Fibroblast of skin of left biceps (primary cell): ENCODE results near the gene PIP4K2A.

Experiments used
- DNase-seq, 2 experiments: peaks; one replicate each; pipeline ENCODE4 v3.0.0-alpha.2; 2013; ENCODE audit warnings: low read depth in 2 of 2

The PIP4K2A gene

DNA sequence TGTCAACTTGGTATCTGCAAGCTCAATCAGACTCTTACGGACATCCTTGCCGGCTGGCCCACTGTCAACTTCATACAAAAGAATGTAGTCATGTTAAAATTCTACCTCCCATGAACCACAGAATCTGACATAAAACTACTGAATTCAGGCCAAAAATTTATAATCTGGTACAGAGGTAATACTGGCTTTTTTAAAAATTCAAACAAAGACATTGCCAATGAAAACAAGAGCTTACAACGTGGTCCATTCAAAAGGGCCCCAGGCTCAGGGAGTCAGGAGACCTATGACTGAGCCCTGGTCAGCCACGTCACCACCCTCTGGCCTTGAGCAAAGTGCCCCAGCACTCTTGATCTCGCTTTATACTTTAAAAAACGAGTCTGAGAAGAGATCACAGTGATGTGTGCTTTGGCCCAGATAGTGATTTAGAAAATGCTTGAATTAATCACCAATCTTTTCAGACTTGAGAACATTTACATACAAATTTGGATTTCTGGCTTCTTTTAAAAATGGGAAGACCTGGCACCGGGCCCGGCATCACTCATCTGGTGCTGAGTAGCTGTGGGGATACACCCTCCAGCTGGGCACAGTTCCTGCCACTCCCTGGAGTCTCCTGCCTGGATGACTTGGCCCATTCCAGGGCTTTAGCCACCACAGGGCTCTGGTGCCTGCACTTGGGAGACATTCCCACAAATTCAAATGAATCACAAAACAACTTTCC is 94.1 kb downstream of the PIP4K2A start:
- peak; percentile 74 to 80 for DNase-seq

DNA sequence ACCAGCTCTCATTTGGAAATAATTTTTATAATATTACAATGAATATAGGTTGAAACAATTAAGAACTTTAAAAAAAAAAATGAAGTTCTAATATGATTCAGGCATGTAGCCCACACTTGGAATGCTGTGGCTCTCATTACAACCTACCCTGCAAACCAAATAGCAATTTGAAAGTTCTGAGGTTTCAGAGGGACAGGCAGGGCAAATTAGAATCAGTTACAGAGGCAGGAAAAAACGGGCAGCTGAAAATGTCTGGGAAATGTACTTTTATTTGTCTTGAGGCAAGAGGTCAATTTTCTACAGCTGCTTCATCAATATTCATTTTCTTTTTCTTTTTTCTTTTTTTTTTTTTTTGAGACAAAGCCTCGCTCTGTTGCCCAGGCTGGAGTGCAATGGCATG is 95.3 kb downstream of the PIP4K2A start:
- DNase-seq, result no peak

DNA sequence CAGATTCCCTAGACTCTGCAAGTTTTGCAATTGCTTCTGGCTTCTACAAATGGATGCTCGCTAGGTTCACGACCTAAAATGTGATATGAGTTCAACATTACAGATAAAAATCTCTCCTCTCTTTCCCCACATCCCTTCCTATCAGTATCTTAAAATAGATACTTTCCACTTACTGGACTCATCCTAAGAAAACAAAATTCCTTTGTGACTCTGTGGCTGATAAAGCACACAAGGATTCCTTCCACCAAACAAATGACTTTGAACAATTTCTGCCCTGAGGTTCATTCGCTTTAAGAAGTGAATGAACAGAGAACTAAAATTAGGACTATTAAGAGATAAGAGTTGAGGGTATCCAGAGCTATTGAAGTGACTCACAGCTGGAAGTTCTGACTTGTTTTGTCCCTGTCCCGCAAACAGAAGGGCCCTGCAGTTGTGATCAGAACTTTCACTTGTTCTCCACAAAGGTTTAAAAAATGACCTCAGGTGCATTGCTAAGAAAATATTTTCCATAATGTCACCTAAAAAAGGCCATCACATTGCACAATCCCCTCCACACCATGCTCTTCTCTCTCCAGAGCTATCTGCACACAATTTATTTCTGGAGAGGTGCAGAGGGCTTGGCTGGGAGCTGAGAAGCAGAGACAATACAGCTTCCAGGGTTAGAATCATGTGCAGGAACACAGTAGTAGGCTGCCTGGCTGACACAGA is 96.1 kb downstream of the PIP4K2A start:
- DNase-seq, result no peak

DNA sequence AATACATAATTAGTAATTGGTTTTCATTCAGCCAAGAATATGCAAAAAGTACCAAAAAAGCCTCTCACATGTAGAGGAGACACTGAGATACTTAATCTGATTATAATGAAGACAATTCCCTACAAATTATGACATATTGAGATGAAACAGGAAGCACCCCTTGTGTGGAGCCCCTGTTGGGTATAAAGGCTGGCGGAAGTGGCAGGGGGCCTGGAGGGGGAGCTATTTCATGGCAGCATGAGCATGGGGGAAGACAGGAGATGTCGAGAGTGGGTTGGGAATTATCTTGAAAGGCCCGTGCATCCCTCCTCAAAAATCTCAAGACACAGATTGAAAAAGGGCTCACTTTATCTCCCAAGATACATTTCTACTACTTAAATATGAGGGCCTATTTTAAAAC is 96.9 kb downstream of the PIP4K2A start:
- DNase-seq, result no peak

DNA sequence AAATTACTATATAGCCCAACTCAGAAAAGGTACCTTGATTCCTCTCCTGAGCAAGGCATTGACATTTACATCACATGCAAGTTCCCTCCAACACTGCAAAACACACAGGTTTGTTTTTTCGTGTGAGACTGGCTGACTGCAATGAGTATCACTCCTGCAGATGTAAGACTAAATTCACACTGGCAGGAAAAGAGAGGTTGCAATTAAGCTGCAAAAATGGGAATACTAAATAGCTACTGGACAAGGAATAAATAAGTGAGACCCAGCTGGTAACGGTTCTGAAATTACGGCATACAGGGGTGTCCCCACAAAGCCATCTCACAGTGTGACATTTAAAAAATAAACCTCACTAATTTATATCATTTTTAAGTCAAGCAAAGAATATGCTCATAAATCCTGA is 97.3 kb downstream of the PIP4K2A start:
- no peak for DNase-seq

GRCh38 chr10:22615819-22616499 is 98.4 kb downstream of the PIP4K2A start:
- no peak for DNase-seq

DNA sequence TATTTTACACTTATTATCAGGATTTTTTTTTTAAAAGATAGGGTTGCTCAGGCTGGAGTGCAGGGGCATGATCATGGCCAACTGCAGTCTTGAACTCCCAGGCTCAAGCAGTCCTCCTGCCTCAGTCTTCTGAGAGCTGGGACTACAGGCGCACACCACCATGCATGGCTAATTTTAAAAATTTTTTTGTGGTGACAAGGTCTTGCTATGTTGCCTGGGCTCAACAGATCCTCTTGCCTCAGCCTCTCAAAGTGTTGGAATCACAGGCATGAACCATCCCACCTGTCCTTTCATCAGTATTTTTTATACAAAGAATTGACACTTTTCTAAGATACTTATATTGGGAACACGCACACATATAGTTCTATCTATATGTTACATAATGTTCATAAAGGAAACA is 99.3 kb downstream of the PIP4K2A start:
- DNase-seq, result no peak

GRCh38 chr10:22613011-22613410 is 101.4 kb downstream of the PIP4K2A start:
- DNase-seq, result no peak

GRCh38 chr10:22612318-22612717 is 102.1 kb downstream of the PIP4K2A start:
- no peak for DNase-seq

DNA sequence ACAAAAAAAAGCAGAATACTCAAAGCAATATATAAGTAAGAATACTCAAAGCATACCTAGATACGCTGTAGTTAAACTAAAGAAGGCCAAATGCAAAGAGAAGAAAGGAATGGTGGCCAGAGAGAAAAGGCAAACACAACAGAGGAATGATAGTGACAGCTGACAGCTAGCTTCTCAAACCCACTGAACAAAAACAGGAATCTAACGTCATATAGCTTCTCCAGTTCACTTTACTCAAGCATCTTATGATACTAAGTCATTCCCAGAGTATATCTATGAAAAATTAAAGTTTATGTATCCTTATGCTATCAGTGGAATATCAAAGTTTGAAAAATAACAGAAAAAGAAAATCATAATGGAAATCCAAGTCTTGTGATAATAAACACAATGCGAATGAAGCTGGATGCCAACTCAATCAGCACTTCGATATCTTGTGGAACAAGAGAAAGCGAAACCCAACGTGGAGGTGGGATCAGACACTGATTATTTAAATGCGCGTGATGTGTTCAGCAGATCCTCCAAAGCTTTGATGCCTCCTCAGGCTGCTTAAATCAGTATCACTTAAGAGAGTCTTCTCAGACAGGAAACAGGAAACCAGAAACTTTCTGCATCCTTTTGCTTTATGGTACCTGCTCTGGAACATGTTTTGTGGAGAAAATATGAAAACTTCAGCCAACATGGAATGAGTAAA is 102.8 kb downstream of the PIP4K2A start:
- DNase-seq, result no peak

- DNase-seq, result no peak
These were observed 103.8 kb downstream of the PIP4K2A start for GRCh38 chr10:22610610-22611009.

GRCh38 chr10:22609719-22610465 is 104.5 kb downstream of the PIP4K2A start:
- no peak for DNase-seq

- DNase-seq, result no peak
These were observed 105.1 kb downstream of the PIP4K2A start for GRCh38 chr10:22609251-22609650.

DNA sequence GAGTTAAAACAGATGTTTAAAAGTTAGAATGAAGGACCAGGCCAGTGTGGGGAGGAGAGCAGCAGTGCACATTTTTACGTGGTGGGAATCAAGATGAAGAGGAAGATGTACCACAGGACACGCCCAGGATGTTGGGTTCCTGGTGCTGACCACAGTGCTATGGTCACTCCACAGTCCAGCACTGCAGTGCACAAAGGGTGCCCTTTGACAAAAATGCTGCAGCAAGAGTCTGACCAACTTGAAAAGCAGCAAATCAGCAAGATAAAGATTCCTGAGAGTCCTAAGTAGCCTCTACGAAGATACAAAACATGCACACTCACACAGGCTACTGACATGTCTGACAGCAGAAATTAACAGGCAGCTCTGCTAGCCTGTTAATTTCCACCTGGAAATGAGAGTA is 107.1 kb downstream of the PIP4K2A start:
- DNase-seq, result no peak

- no peak for DNase-seq
These were observed 108.2 kb downstream of the PIP4K2A start for GRCh38 chr10:22606164-22606614.

GRCh38 chr10:22605168-22605567 is 109.2 kb downstream of the PIP4K2A start:
- peak in 1 of 2 experiments; percentile 47 for DNase-seq

- no peak for DNase-seq
These were observed 109.8 kb downstream of the PIP4K2A start for GRCh38 chr10:22604344-22605126.

DNA sequence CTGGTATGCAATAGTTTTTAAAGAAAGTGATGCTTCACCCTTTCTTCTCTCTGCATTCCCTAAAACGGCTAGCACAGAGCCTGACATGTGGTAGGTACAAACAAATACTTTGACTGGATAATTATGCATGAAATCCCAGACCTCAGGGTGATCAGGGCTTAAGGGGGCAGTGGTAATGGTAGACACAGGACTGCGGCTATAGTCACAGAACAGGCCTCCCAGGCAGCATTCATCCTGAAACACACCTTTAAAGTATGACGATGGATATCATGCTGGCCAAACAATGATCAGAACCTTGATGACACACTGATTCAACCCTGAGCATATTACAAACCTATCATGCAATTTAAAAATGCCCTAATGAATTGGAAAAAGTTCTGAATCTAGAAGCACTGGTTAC is 110.8 kb downstream of the PIP4K2A start:
- DNase-seq, result no peak

GRCh38 chr10:22601618-22602017 is 112.8 kb downstream of the PIP4K2A start:
- no peak for DNase-seq

- DNase-seq, result no peak
These were observed 114.6 kb downstream of the PIP4K2A start for GRCh38 chr10:22599636-22600228.
